ENCODE data around the gene JUP.
A peak's percentile ranks its signal among the peaks of the same experiment; 100 is the strongest.

Gene JUP

GRCh38 chr17:41750862-41751261 is 35.6 kb downstream of the JUP start:
- no peak for DNase-seq

- no peak for DNase-seq
Observed at GRCh38 chr17:41748275-41748674, 38.2 kb downstream of the JUP start.

GRCh38 chr17:41741709-41742108 is 44.8 kb downstream of the JUP start:
- DNase-seq, result no peak

GRCh38 chr17:41740506-41740905 is 46.0 kb downstream of the JUP start:
- no peak for DNase-seq

GRCh38 chr17:41739661-41740352 is 46.7 kb downstream of the JUP start:
- DNase-seq, result no peak

DNA sequence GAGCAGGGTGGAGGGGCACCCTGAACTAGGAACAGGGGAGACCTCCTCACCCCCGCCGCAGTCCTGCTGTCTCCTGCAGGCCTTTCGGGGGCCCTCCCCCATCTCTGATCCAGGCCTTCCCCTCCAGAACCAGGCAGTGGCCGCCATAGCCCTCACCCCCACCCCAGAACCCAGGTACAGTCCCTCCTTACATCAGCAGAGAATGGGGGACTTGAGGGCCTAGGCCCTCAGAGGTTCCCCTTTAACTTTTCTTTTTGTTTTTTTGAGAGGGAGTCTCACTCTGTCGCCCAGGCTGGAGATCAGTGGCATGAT is 47.8 kb downstream of the JUP start:
- DNase-seq, result no peak

DNA sequence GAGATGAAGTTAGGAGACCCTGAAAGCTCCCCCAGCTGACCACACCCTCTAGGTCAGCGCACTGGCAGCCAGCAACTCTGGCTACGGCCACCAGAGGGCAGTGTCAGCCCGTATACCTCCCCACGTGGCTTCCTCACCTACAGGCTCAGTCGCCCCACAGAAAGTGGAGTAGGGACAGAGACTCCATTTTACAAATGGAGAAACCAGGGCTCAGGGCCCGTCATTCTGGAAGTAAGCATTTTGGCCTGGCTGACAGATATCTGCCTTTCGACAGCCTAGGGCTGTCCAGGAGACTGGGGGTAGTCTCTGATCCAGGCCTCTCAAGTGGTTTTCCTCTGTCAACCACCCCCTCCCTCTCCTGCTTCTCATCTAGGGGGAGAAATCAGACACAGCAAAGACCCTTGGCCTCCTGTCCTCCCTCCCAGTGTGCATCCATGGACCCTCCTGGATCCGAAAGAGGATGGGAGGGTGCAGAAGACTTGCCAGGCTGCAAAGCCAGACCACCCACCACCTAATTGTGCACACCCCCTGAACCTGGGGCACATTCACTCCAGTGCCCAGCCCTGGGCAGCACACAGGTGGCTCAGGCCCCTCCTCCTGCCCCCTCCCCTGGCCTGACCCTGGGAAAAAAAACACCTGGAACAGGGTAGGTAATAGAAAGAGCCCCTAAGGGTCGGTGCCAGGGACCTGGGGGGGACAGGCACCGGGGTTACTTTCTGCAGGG is 48.3 kb downstream of the JUP start:
- DNase-seq, result peak; percentile 89

- DNase-seq, result no peak
Observed at GRCh38 chr17:41737680-41738023, 48.9 kb downstream of the JUP start.

DNA sequence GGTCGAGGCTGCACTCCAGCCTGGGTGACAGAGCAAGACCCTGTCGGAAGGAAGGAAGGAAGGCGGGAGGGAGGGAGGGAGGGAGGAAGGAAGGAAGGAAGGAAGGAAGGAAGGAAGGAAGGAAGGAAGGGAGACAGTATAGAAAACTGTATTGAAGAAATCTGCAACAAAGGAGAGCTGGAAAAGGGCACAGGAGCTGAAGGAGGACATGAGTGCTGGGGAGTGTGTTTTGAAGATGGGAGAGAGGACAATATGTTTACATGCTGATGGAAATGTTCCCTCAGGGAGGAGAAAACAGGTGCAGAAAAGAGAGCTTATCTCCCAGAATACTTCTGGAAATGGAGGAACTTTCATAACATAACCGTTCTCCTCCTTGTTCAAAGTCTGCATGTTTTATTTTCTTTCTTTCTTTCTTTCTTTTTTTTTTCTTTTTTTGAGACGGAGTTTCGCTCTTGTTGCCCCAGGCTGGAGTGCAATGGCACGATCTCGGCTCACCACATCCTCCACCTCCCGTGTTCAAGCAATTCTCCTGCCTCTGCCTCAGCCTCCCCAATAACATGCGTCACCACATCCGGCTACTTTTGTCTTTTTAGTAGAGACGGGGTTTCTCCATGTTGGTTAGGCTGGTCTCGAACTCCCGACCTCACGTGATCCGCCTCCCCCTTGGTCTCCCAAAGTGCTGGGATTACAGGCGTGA is 49.4 kb downstream of the JUP start:
- no peak for DNase-seq

DNA sequence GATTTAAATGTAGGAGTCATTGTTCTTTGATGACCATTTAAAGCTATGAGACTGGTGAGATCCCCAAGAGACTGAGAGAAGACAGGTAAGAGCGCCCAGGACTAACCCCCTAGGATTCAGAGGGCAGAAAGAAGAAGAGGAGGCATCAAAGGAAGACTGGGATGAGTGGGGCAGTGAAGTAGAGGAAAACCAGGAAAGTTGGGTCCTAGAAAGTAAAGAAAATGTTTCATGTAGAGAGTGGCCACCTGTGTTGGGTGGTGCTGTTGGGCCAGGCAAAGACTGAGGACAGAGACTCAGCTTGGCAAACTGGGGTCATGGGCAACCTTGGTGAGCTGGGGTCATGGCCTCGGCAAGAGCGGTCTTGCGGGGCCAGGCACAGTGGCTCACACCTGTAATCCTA is 50.8 kb downstream of the JUP start:
- no peak for DNase-seq

DNA sequence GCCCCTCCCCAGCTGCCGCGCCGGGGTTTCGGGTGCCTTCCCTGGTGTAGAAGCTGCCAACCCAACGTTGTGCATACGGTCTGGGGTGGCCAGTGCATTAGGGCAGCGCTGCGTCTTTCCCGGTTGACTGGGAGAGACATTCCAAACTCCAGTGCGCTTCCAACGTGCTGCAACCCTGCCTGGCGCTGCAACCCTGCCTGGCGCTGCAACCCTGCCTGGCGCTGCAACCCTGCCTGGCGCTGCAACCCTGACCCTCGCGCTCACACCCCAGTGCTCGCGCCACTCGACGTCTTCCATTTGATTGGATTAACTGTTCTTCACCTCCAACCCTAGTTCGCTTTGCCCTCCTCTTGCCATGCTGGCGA is 51.6 kb downstream of the JUP start:
- no peak for DNase-seq

DNA sequence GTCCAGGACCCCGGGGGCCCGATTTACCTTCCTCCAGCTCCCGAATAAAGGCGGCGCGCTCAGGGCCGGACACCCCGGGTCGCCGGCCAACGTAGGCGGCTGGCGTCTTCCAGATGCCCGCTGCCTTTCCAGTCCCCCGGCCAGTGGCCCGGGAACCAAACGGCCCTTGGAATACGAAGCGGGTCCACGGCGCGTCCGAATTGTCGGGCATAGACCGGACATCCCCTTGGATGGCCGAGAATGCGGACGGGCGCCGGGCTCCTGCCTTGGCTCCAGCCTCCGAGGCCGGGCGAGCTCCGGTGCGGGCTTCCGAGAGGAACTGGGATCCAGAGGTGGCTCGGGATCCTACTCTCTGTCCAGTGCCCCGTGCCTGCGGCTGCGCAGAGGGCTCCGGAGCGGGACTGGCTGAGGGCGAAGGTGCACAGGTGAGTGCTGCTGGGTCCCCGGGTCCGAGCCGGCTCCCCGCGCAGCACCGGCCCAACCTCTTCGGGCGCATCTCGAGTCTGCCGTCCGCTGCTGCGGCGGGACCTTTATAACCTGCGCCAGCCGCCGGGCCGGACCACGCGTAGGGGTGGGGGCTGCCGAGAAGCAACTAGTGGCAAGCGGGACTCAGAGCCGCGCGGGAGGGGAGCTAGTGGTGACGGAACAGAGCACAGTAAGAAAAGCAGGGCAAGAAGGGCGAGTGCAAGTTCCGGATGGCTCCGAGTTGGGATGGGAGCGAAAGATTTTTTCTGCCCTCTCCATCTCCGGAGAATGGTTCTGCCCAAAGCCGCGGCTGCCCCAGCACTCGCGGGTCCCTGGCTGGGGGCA is 52.2 kb downstream of the JUP start, which contains the start of gene HAP1:
HAP1 (minus strand) TSS at position 505 of the 810 bp plus-strand sequence; CDS start at position 496, 9 bp downstream.
- DNase-seq, result peak; percentile 8

- DNase-seq, result no peak
Observed at GRCh38 chr17:41733348-41734138, 53.0 kb downstream of the JUP start.

DNA sequence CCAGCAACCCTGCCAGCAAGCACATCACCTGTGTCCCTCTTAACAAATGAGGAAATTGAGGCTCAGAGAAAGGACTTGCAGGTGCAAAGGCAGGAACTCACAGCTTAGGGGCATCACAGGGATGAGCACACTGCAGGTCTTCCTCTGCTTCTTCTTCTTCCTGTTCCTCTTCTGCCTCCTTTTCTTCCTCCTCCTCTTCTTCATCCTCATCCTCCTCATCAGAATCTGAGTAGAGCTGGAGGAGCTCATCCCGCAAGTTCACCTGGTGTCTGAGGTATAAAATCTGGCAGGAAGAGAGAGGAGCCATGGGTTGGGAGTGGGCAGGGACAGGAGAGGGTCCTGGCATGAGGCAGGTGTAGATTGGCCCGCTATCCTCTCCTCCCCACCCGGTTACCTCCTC is 54.7 kb downstream of the JUP start:
- no peak for DNase-seq

DNA sequence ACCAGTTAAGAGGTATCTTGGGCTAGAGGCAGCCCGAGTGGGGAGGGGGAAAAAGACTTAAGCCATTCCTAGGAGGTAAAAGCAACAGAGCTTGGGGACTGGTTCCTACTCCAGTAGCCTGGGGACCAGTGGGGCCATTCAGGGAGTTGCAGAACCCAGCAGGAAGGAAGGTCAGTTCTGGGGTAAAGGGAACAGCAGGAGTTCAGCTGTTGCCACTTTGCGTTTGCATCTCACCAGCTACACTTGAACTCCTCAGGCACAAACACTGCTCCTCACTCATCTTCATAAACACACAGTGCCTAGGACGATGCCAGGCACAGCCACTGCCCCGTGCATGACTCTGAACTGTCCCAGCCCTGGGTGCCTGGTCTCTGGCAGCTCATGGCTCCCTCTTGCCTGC is 56.0 kb downstream of the JUP start:
- DNase-seq, result no peak

GRCh38 chr17:41728056-41728455 is 58.5 kb downstream of the JUP start:
- DNase-seq, result no peak

DNA sequence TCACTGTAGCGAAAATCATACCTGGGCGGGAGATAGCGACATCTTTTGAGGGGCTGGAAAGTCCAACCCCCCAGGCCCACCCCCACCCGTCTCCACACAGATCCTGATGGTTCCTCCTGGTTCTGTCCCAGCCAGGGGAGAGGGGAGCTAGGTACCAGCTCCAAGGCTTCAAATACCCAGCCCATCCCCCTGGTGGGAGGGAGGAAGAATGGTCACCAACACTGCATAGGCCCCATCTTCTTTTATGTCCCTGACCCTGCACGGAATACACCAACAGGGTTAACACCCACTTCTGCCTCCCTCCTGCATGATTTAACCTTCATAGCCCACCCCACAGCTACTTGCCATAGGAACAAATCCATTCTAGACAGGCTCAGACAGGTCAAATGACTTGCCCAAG is 61.4 kb downstream of the JUP start:
- no peak for DNase-seq

DNA sequence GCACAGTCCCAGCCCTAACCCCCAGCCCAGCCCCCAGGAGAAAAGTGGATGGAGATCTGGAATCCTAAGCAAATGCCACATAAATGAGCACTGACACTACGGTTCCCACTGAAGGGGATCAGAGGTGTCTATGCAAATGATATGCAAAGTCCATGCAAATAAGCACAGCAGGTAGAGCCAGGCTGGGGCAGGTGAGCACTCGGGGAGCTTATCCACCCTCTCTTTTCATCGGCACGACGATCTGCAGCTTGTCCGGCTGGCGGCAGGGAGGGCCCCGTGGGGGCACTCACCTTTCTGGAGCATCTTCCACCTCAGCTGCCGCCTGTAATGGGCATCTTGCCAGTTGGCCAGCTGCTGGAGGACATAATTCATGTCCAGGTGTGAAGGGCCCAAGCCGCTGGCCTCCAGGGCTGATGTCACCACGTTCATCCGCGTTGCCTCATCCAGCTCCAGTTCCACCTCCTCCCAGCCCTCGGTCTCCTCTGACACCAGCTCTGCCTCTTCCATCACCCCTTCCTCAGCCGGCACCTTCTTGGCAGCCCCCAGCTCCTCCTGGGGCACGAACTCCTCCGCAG is 61.9 kb downstream of the JUP start:
- no peak for DNase-seq

DNA sequence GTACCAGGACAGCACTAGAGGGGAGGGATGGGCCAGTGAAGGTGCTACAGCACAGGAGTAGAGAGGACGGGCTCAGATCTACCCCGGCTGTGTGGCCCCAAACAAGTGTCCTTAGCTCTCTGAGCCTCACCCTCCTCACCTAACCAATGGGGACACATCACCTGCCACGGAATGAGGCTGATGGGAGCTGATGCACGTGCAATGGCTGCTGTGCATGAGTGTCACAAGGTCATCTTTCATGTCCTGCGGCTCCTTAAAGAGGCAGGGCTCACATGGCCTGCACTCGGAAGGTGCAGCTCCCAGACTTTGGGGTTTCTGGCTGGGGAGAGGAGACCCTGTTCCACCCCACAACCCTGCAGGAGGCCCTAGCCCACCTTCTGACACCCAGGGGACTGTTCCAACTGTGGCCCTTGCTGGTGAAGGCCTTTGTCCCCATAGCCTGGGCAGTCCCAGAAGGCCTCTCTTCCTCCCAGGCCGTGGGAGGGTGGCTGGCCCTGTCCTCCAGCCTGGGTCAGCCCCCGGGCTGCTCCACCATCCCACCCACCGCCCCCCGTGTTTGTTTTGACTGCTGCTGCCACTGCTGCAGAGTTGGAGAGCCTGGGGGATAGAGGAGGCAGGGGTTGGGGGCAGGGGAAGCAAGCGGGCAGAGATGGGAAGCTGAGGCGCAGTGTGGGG is 62.6 kb downstream of the JUP start:
- DNase-seq, result no peak

DNA sequence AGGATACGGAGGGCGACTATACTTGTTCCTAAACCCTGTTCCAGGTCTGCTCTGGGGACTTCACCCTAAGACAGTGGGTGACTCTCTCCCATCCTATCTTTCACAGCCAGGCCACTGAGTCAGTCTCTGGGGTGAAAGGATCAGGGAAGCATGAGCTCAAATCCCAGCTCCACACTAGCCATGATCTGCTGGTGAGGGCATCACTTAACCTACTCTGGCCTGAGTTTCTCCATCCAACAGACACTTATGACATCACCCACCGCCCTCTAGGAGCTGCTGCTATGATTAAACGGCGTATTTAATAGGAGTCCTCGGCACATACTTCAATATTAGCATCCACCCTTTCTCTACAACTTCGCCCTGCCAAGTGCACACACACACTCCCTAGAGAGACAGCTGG is 64.3 kb downstream of the JUP start:
- DNase-seq, result no peak

DNA sequence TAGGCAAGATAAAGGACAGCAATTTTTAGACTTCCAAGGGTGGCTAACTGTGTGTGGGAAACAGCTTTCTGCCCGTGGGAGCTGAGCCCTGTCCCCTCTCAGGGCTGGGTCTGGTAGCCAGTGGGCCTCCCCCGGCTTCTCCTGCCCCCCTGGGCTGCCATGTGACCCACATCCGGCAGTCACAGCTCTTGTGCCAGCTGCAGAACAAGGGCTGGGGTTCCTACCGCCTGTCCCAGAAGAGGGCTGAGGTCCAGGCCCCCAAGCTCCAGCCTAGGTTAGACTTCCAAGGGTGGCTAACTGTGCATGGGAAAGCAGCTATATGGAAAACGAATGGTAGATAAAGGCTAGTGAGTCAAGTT is 68.2 kb downstream of the JUP start:
- DNase-seq, result no peak
